Spleen (tissue), 11 donors: Measurements from ENCODE around the gene STK10. TPM values are rescaled to one million over a fixed set of nuclear protein-coding genes. Genes with fewer than 3 reads are reported as not detected.

Experiments used
- DNase-seq: peaks from one replicate; pipeline ENCODE4 v3.0.0-alpha.2; 2020
- H3K27ac ChIP-seq, 8 donors: fragments of 200-600 bp; sonication (generic) in 7 of 8; 1 replicate in 4 of 8; 2 replicates in 4 of 8; pipeline versions ENCODE4 v1.5.0 to v1.8.0; 2016 to 2021; ENCODE audit warnings: inconsistent platforms in 4 of 8, mild to moderate bottlenecking in 4 of 8, moderate library complexity in 1 of 8
- H3K27me3 ChIP-seq, 7 donors: fragments of 200-600 bp; sonication (generic) in 6 of 7; replicated peaks in 1 of 7; 1 replicate in 4 of 7; 2 replicates in 3 of 7; pipeline versions ENCODE4 v1.5.0 to v1.8.0; 2016 to 2021; ENCODE audit warnings: inconsistent platforms in 3 of 7, mild to moderate bottlenecking in 1 of 7
- H3K36me3 ChIP-seq, 6 donors: fragments of 200-600 bp; sonication (generic) in 5 of 6; 1 replicate in 4 of 6; 2 replicates in 2 of 6; pipeline versions ENCODE4 v1.5.0 to v1.8.0; 2016 to 2021; ENCODE audit warnings: inconsistent platforms in 2 of 6
- H3K4me1 ChIP-seq, 6 donors: fragments of 200-600 bp; sonication (generic) in 5 of 6; 1 replicate in 3 of 6; 2 replicates in 3 of 6; pipeline versions ENCODE4 v1.5.0 to v1.8.0; 2016 to 2021; ENCODE audit warnings: inconsistent platforms in 3 of 6
- H3K4me3 ChIP-seq, 8 donors: fragments of 200-600 bp; sonication (generic) in 7 of 8; 1 replicate in 4 of 8; 2 replicates in 4 of 8; pipeline versions ENCODE4 v1.5.0 to v1.8.0; 2016 to 2021; ENCODE audit warnings: inconsistent platforms in 4 of 8, mild to moderate bottlenecking in 4 of 8, moderate library complexity in 2 of 8
- H3K9me3 ChIP-seq, 8 donors: fragments of 200-600 bp; sonication (generic) in 7 of 8; 1 replicate in 4 of 8; 2 replicates in 4 of 8; pipeline versions ENCODE4 v1.5.0 to v1.8.0; 2016 to 2021; ENCODE audit warnings: inconsistent platforms in 4 of 8
- POLR2A ChIP-seq, 3 donors: fragments of 450-650 bp; IDR thresholded peaks; one replicate each; pipeline ENCODE4 v1.5.1; 2017; ENCODE audit warnings: antibody characterized with exemption in 3 of 3, mild to moderate bottlenecking in 1 of 3
- POLR2AphosphoS5 ChIP-seq, 3 donors: sonication (generic); formaldehyde crosslinking; IDR thresholded peaks; one replicate each; pipeline ENCODE4 v1.5.1; 2017; ENCODE audit warnings: antibody characterized with exemption in 3 of 3
- WGBS, 5 donors: extraction: QIAGEN DNeasy Blood & Tissue Kit in 3 of 5; methylation state at CpG; one replicate each; pipeline versions ENCODE4 v1.1.5 to v1.1.7; 2013 to 2018; 5-methylcytosine and 5-hydroxymethylcytosine counted together
- intact Hi-C: fragments of 100-400 bp; cut with DNase I; formaldehyde crosslinking; loops from one replicate; pipeline ENCODE4 v1.15.0; 2023; ENCODE audit warnings: low total_unique reads
- polyA plus RNA-seq, 3 donors: library from polyadenylated mRNA; stranded (reverse); fragments of 200-250 nt; gene quantifications; one replicate each; pipeline ENCODE4 v1.2.1, GENCODE V29; 2013
- total RNA-seq, 7 donors: library from RNA; depleted of rRNA in 3 of 7; stranded (reverse); fragments of >200 nt in 3 of 7; fragmentation: NEBNext Ultra II Directional in 4 of 7; extraction: Animal tissue kit (Norgen Biotek cat#: 25700) in 4 of 7; gene quantifications; one replicate each; pipeline versions ENCODE4 v1.1.0 to v1.2.1, GENCODE V29; 2016 to 2021
- TF ChIP-seq, protein P1 (sequence below), 11 experiments: fragments of 200-600 bp in 7 of 11; fragments of 450-650 bp in 4 of 11; sonication (generic) in 4 of 11; IDR thresholded peaks in 8 of 11; conservative IDR thresholded peaks in 3 of 11; 1 replicate in 7 of 11; 2 replicates in 4 of 11; pipeline versions ENCODE4 v1.4.0 to v1.8.0; 2016 to 2021; ENCODE audit warnings: antibody characterized with exemption in 11 of 11, inconsistent platforms in 4 of 11, mild to moderate bottlenecking in 1 of 11
- donor health status: healthy with polysubstance abuse.
- donor health status: DM: no; HTN: no; CAD: no; lungs with moderate emphysema.
- donor health status: DM: no; HTN: no; CAD: no.
- donor health status: Bipolar disorder and iron deficiency.
- donor health status: healthy.
- donor health status: DM: no; HTN: no; CAD: no.
- donor health status: DM: yes; HTN: yes; CAD: no.

STK10 gene
- total and polyA plus RNA-seq, 10 donors, result 34.0 to 290 (median 168) TPM

DNA sequence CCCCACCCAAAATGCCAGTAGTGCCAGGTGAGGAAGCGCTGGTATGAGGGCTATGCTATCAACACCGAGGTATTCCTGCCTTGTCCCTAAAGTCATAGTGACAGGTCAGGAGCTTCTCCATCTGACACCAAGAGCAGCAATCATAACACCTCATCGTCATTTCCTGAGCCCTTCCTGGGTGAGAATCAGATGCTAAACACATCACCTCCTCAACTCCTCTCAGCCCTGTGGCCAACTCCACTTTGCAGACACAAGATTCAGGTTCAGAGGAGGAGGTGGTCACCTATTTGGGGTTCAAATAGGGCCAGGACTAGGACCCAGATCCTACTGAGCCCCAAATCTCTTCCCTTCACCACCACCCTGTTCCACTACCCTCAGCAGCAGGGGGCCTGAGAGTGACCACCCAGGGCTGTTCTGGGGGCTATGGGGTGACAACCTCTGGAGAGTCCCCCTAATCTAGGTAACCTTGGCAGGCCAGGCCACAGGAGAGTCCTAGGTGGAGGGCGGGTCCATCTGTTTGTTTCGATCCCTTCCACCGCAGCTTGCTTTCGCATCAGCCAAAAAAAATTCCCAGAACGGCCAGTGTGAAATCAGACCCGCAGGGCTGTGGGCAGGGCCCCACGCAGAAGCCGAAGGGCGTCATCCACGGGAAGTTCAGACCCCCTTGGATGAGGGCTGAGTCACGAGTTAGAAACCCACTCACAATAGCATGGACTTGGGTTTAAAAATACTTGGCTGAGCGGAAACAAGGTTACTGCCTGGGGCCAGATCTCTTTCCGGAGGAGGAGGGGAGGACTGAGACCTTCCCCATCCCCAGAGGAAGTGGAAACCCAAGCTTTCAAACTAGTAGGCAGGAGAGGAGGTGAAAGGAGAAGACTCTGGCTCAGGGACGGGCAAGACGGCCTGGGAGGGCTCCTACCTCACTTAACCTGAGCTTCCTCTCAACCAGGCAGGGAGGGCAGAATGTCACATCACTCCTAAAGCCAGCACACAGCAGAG is 8.7 kb downstream of the STK10 start:
- peak; percentile 82 for DNase-seq

DNA sequence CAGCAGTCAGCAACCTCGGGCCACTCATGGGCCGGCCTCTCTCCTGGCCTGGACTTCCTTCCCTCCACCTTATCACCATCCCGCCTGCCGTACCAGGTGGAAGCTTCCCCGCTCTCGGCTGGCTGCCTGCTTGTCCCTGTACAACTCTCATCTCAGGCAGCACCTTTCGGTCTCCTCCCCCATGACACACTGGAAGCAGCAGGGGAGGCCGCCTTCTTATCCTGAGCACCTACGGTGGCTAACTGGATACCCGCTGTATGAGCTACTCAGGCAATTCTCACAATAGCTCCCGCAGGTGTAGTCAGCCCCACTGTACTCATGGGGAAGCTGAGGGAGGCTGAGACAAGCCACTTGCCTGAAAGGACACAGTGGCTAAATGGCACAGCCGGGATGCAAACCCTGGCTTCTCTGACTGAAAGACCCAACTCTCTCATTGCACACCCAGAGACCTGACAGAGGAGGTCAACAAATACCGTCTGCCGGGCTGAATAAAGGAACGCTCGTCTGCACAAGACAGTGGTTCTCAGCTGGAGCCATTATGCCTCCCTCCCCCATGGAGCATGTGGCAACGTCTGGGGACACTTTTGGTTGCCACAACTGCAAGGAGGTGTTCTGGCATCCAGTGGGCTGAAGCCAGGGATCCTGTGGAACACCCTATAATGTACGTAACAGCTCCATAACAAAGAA is 9.6 kb downstream of the STK10 start:
- no peaks in the 10 kb centered on the region for H3K9me3 ChIP-seq
- H3K27ac ChIP-seq, result peak overlapping the region; percentile 79 to 99 (median 93)
- peak overlapping the region in 5 of 8 donors; percentile 5 to 69 (median 36) for H3K4me3 ChIP-seq
- peaks cover 0 to 31% (median 0%) of the 10 kb centered on the region in 6 donors for H3K36me3 ChIP-seq
- peak; percentile 82 for DNase-seq
- TF ChIP-seq, protein P1, sequence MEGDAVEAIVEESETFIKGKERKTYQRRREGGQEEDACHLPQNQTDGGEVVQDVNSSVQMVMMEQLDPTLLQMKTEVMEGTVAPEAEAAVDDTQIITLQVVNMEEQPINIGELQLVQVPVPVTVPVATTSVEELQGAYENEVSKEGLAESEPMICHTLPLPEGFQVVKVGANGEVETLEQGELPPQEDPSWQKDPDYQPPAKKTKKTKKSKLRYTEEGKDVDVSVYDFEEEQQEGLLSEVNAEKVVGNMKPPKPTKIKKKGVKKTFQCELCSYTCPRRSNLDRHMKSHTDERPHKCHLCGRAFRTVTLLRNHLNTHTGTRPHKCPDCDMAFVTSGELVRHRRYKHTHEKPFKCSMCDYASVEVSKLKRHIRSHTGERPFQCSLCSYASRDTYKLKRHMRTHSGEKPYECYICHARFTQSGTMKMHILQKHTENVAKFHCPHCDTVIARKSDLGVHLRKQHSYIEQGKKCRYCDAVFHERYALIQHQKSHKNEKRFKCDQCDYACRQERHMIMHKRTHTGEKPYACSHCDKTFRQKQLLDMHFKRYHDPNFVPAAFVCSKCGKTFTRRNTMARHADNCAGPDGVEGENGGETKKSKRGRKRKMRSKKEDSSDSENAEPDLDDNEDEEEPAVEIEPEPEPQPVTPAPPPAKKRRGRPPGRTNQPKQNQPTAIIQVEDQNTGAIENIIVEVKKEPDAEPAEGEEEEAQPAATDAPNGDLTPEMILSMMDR (IDR thresholded peaks at IDR 0.05 in 8 of 11, conservative IDR thresholded peaks at IDR 0.05 in 3 of 11), result no peak
- TF ChIP-seq POLR2AphosphoS5 (IDR thresholded peaks at IDR 0.05) (peak in 2 of 3 donors; percentile 10 to 67), POLR2A (IDR thresholded peaks at IDR 0.05) (no peak)
- intact Hi-C loops, result no loop called here
- H3K4me1 ChIP-seq, result peaks cover 45 to 100% (median 97%) of the 10 kb centered on the region in 6 donors
- H3K27me3 ChIP-seq, result peaks cover 0 to 7% (median 0%) of the 10 kb centered on the region in 7 donors
- 18 to 61% (median 35%) methylated on average over 15 to 18 of the region's 18 CpGs for WGBS, 5 donors

More for the DNA sequence above, 8.7 kb downstream of the STK10 start:
- intact Hi-C loops, result no loop called here
- Histone ChIP-seq H3K36me3 (peaks cover 0 to 39% (median 0%) of the 10 kb centered on the region in 6 donors), H3K27ac (peak overlapping the region; percentile 79 to 99 (median 93)), H3K4me3 (peak overlapping the region in 7 of 8 donors; percentile 12 to 69 (median 36)), H3K9me3 (no peaks in the 10 kb centered on the region), H3K4me1 (peaks cover 48 to 100% (median 97%) of the 10 kb centered on the region in 6 donors), H3K27me3 (peaks cover 0 to 7% (median 0%) of the 10 kb centered on the region in 7 donors)
- 8 to 17% (median 11%) methylated on average over 18 of the region's 18 CpGs for WGBS, 5 donors
- TF ChIP-seq, protein P1 (IDR thresholded peaks at IDR 0.05 in 8 of 11, conservative IDR thresholded peaks at IDR 0.05 in 3 of 11), result no peak
- TF ChIP-seq POLR2AphosphoS5 (IDR thresholded peaks at IDR 0.05) (peak; percentile 41 to 79 (median 61)), POLR2A (IDR thresholded peaks at IDR 0.05) (no peak)

DNA sequence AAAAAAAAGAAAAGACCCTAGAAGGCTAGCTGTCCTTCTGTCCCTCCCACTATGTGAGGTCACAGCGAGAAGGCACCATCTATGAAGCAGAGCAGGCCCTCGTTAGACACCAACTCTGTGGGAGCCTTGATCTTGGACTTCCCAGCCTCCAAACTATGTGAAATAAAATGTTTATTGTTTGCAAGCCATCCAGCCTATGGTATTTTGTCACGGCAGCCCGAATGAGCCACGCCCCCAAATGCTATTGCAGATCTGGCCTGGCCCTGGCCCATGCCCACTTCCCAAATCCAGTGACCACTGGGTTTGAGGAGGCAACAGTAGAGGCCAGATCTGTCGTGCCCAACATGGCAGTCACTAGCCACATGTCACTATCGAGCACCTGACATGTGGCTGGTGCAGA is 10.8 kb downstream of the STK10 start:
- Histone ChIP-seq H3K4me3 (peak overlapping the region in 1 of 8 donors; percentile 69), H3K27ac (peak overlapping the region in 7 of 8 donors; percentile 91 to 99 (median 93)), H3K9me3 (no peaks in the 10 kb centered on the region), H3K36me3 (peaks cover 0 to 23% (median 0%) of the 10 kb centered on the region in 6 donors), H3K4me1 (peaks cover 40 to 100% (median 97%) of the 10 kb centered on the region in 6 donors), H3K27me3 (peaks cover 0 to 7% (median 0%) of the 10 kb centered on the region in 7 donors)
- DNase-seq, result peak; percentile 80
- TF ChIP-seq, protein P1 (IDR thresholded peaks at IDR 0.05 in 8 of 11, conservative IDR thresholded peaks at IDR 0.05 in 3 of 11), result no peak
- TF ChIP-seq POLR2AphosphoS5 (IDR thresholded peaks at IDR 0.05), result peak in 2 of 3 donors; percentile 18 to 55
- 60 to 74% (median 72%) methylated on average over 7 of the region's 7 CpGs for WGBS, 5 donors
- intact Hi-C loops, result no loop called here
